A549 (cell line): ENCODE results near the gene TTC7B. TPM values are rescaled to one million over a fixed set of nuclear protein-coding genes. Genes with fewer than 3 reads are reported as not detected.

Source experiments
- ATAC-seq, 2 experiments: fragments of 200-7000 bp in 1 of 2; fragments of >200 bp in 1 of 2; cut with Nextera tagmentation in 1 of 2; cut with Tn5 transposase in 1 of 2; 3 replicates each; pipeline versions ENCODE4 v1.8.0 to v1.9.1; 2018 to 2020; ENCODE audit warnings: mild to moderate bottlenecking in 1 of 2, moderate library complexity in 1 of 2
- CTCF ChIA-PET: fragments of 300-600 bp; sonication (Branson Sonifier 250); formaldehyde crosslinking; extraction: SDS; loops from one replicate; lab custom pipeline; 2021; ENCODE audit warnings: antibody characterized with exemption, inconsistent platforms; lab: Yijun Ruan, JAX
- POLR2A ChIA-PET: fragments of 350-600 bp; formaldehyde crosslinking; extraction: SDS; loops from one replicate; lab custom pipeline; 2021; ENCODE audit warnings: antibody characterized with exemption, inconsistent platforms; lab: Yijun Ruan, JAX
- DNase-seq, 2 experiments: peaks; one replicate each; pipeline versions ENCODE4 v3.0.0 to v3.0.0-alpha.2; 2011 to 2016; ENCODE audit warnings: low read depth in 1 of 2, low spot score in 1 of 2
- FAIRE-seq: peaks from 2 replicates; lab custom pipeline; 2011; peaks lifted over from hg19 to GRCh38; lab: Jason Lieb, UNC
- H3K27ac ChIP-seq, 2 experiments: fragments of >200 bp; sonication (Bioruptor Twin); formaldehyde crosslinking; 3 replicates each; pipeline ENCODE4 v1.5.1; 2016 to 2017
- H3K4me1 ChIP-seq: fragments of >200 bp; sonication (Bioruptor Twin); formaldehyde crosslinking; 3 replicates; pipeline ENCODE4 v1.6.1; 2016
- H3K4me2 ChIP-seq: fragments of >200 bp; sonication (Bioruptor Twin); formaldehyde crosslinking; 3 replicates; pipeline ENCODE4 v1.6.1; 2016
- H3K4me3 ChIP-seq: fragments of >200 bp; sonication (Bioruptor Twin); formaldehyde crosslinking; 3 replicates; pipeline ENCODE4 v1.5.1; 2016
- H3K9me3 ChIP-seq: fragments of >200 bp; sonication (Bioruptor Twin); formaldehyde crosslinking; 3 replicates; pipeline ENCODE4 v1.6.1; 2016
- ATOH8 ChIP-seq: fragments of 250-450 bp; sonication (Bioruptor Pico); IDR thresholded peaks from 2 replicates; pipeline ENCODE4 v1.5.0; 2020; ENCODE audit warnings: low read depth, mild to moderate bottlenecking, moderate library complexity
- BCL3 ChIP-seq: fragments of >200 bp; sonication (Bioruptor Twin); formaldehyde crosslinking; IDR thresholded peaks from 3 replicates; pipeline ENCODE4 v1.6.1; 2016
- CBX2 ChIP-seq: fragments of 200-600 bp; sonication (generic); IDR thresholded peaks from 2 replicates; pipeline ENCODE4 v1.6.1; 2016; ENCODE audit warnings: low read depth, mild to moderate bottlenecking, borderline replicate concordance
- EHF ChIP-seq: fragments of 250-450 bp; sonication (Bioruptor Pico); IDR thresholded peaks from 2 replicates; pipeline ENCODE4 v1.5.0; 2020; ENCODE audit warnings: mild to moderate bottlenecking
- EP300 ChIP-seq, 2 experiments: fragments of >200 bp; sonication (Bioruptor Twin); formaldehyde crosslinking; IDR thresholded peaks; 2 replicates in 1 of 2; 3 replicates in 1 of 2; pipeline ENCODE4 v1.6.1; 2016 to 2017
- FOSB ChIP-seq: fragments of 250-450 bp; sonication (Bioruptor Pico); IDR thresholded peaks from 2 replicates; pipeline ENCODE4 v1.5.0; 2020; ENCODE audit warnings: mild to moderate bottlenecking, moderate library complexity
- FOXS1 ChIP-seq: fragments of 250-450 bp; sonication (Bioruptor Pico); IDR thresholded peaks from 2 replicates; pipeline ENCODE4 v1.5.0; 2020; ENCODE audit warnings: mild to moderate bottlenecking, moderate library complexity
- GATA3 ChIP-seq: IDR thresholded peaks from 2 replicates; pipeline ENCODE4 v1.6.1; 2012; ENCODE audit warnings: borderline replicate concordance
- HDAC2 ChIP-seq: fragments of 200-600 bp; sonication (generic); IDR thresholded peaks from 2 replicates; pipeline ENCODE4 v1.6.1; 2016
- HMGXB4 ChIP-seq: fragments of 250-450 bp; sonication (Bioruptor Pico); IDR thresholded peaks from 2 replicates; pipeline ENCODE4 v1.5.0; 2021; ENCODE audit warnings: mild to moderate bottlenecking, moderate library complexity, borderline replicate concordance
- HOXB13 ChIP-seq: fragments of 250-450 bp; sonication (Bioruptor Pico); IDR thresholded peaks from 2 replicates; pipeline ENCODE4 v1.5.0; 2020; ENCODE audit warnings: low read depth, mild to moderate bottlenecking, moderate library complexity
- JUNB ChIP-seq: fragments of >200 bp; sonication (Bioruptor Twin); formaldehyde crosslinking; IDR thresholded peaks from 2 replicates; pipeline ENCODE4 v1.6.1; 2016
- NPAS2 ChIP-seq: fragments of 250-450 bp; sonication (Bioruptor Pico); IDR thresholded peaks from 2 replicates; pipeline ENCODE4 v1.8.0; 2022; ENCODE audit warnings: mild to moderate bottlenecking, moderate library complexity, borderline replicate concordance
- NR3C1 ChIP-seq: fragments of >200 bp; sonication (Bioruptor Twin); formaldehyde crosslinking; IDR thresholded peaks from 3 replicates; pipeline ENCODE4 v1.6.1; 2017
- POLR2A ChIP-seq: IDR thresholded peaks from 2 replicates; pipeline ENCODE4 v1.6.1; 2012; ENCODE audit warnings: mild to moderate bottlenecking, low read length
- REST ChIP-seq: fragments of 200-600 bp; sonication (generic); IDR thresholded peaks from 2 replicates; pipeline ENCODE4 v1.6.1; 2016; ENCODE audit warnings: antibody characterized with exemption, mild to moderate bottlenecking, moderate library complexity
- TFCP2L1 ChIP-seq: fragments of 250-450 bp; sonication (Bioruptor Pico); IDR thresholded peaks from 2 replicates; pipeline ENCODE4 v1.5.0; 2021; ENCODE audit warnings: mild to moderate bottlenecking
- ZNF302 ChIP-seq: fragments of 250-450 bp; sonication (Bioruptor Pico); IDR thresholded peaks from 2 replicates; pipeline ENCODE4 v1.9.0; 2021; ENCODE audit warnings: inconsistent platforms, mild to moderate bottlenecking, moderate library complexity
- ZSCAN20 ChIP-seq: fragments of 250-450 bp; sonication (Bioruptor Pico); IDR thresholded peaks from 2 replicates; pipeline ENCODE4 v1.8.0; 2022; ENCODE audit warnings: mild to moderate bottlenecking, moderate library complexity
- WGBS: methylation state at CpG from one replicate; pipeline ENCODE4 v1.1.6; 2017; ENCODE audit errors: missing lambda C conversion rate; 5-methylcytosine and 5-hydroxymethylcytosine counted together
- polyA plus RNA-seq, 4 experiments: library from polyadenylated mRNA; depleted of rRNA in 3 of 4; stranded (reverse); fragments of >200 nt; fragmentation: RNase III in 1 of 4; extraction: RNeasy Plus Mini Kit Qiagen cat#74134 plus additional on column Dnase treatment in 1 of 4; gene quantifications; 2 replicates in 3 of 4; 3 replicates in 1 of 4; pipeline ENCODE4 v1.2.3, GENCODE V29; 2011 to 2017

TTC7B gene
- polyA plus RNA-seq, 2 of the 4 experiments (the other 2 are of a cell fraction) = 16.6 to 28.0 TPM

- TF ChIP-seq BCL3 = no peak
- TF ChIP-seq, all 56 proteins: peak for 0
These were observed 316.1 kb downstream of the TTC7B start (continued) for GRCh38 chr14:90499908-90500664.

- FAIRE-seq (no peak), DNase-seq (no peak), ATAC-seq (no peak)
- no peak for TF ChIP-seq NR3C1
- no peak for TF ChIP-seq TFCP2L1
- no peaks in the 10 kb centered on the region for H3K9me3 ChIP-seq
- WGBS = 53% methylated on average over 6 of the region's 6 CpGs
- POLR2A ChIA-PET = no interaction called here
- CTCF ChIA-PET = no interaction called here
- H3K27ac ChIP-seq = no peak overlapping the region
- H3K4me1 ChIP-seq = peaks cover 38% of the 10 kb centered on the region
- H3K4me3 ChIP-seq = no peak overlapping the region
- H3K4me2 ChIP-seq = no peak overlapping the region
These were observed 317.1 kb downstream of the TTC7B start for GRCh38 chr14:90499121-90499520.

GRCh38 chr14:90498198-90498597 is 318.0 kb downstream of the TTC7B start:
- no peak overlapping the region for H3K4me2 ChIP-seq
- DNase-seq (no peak), FAIRE-seq (no peak), ATAC-seq (no peak)
- ChIA-PET CTCF (interaction anchor here (0.6 kb wide), 1 partner anchor 15 kb away, joined by 3 read pairs; no protein-coding TSS in a partner anchor), POLR2A (no interaction called here)
- TF ChIP-seq FOXS1 (CRISPR knock-in tag) = no peak
- TF ChIP-seq ATOH8 (CRISPR knock-in tag) = no peak
- no peak for TF ChIP-seq REST
- TF ChIP-seq POLR2A = no peak
- no peak for TF ChIP-seq EHF (CRISPR knock-in tag)
- H3K27ac ChIP-seq = no peak overlapping the region
- H3K4me1 ChIP-seq = peaks cover 29% of the 10 kb centered on the region; the same call in 2 of the 3 replicates
- H3K4me3 ChIP-seq = no peak overlapping the region
- no peaks in the 10 kb centered on the region for H3K9me3 ChIP-seq

- WGBS = 63% methylated on average over 2 of the region's 2 CpGs
- H3K4me1 ChIP-seq = peaks cover 11% of the 10 kb centered on the region; the same call in 2 of the 3 replicates
- ChIA-PET POLR2A (no interaction called here), CTCF (no interaction called here)
- TF ChIP-seq JUNB (no peak), FOSB (CRISPR knock-in tag) (no peak), HDAC2 (no peak), GATA3 (no peak), CBX2 (no peak), EP300 (IDR thresholded peaks at IDR 0.05) (no peak), HMGXB4 (CRISPR knock-in tag) (no peak), ZSCAN20 (CRISPR knock-in tag) (no peak), ZNF302 (no peak), HOXB13 (no peak), NPAS2 (CRISPR knock-in tag) (no peak), BCL3 (no peak)
- no peak overlapping the region for H3K27ac ChIP-seq
- no peak for FAIRE-seq
- no peak overlapping the region for H3K4me3 ChIP-seq
- no peak overlapping the region for H3K4me2 ChIP-seq
- ATAC-seq = no peak
- DNase-seq = no peak
- H3K9me3 ChIP-seq = no peaks in the 10 kb centered on the region
These were observed 319.9 kb downstream of the TTC7B start for GRCh38 chr14:90496379-90496778.
